IMR-90 (cell line): Measurements from ENCODE around the gene MORN5. TPM values are rescaled to one million over a fixed set of nuclear protein-coding genes. Genes with fewer than 3 reads are reported as not detected.

Experiments
- ATAC-seq: fragments of 200-7000 bp; cut with Tn5 transposase; 2 replicates; pipeline ENCODE4 v1.9.1; 2020; ENCODE audit warnings: low read depth, mild to moderate bottlenecking, moderate library complexity
- BruUV-seq: library from RNA; stranded (reverse); fragments of 400-500 nt; replicated peaks from 2 replicates; lab custom pipeline; 2021; lab: Mats Ljungman, UMichigan
- CTCF ChIA-PET: fragments of 300-600 bp; formaldehyde crosslinking; extraction: SDS; loops from one replicate; lab custom pipeline; 2021; ENCODE audit warnings: antibody characterized with exemption; lab: Yijun Ruan, JAX
- POLR2A ChIA-PET: fragments of 300-600 bp; sonication (Branson Sonifier 250); formaldehyde crosslinking; loops from one replicate; lab custom pipeline; 2022; ENCODE audit warnings: antibody characterized with exemption; ENCODE audit not compliant: unreplicated experiment; lab: Charles Lee
- DNase-seq: peaks from one replicate; pipeline ENCODE4 v3.0.0; 2013
- H2AFZ ChIP-seq: replicated peaks from 2 replicates; pipeline ENCODE3; 2013; ENCODE audit warnings: low read length, mild to moderate bottlenecking; ENCODE audit not compliant: poor library complexity
- H2AK5ac ChIP-seq: 2 replicates; pipeline ENCODE4 v1.6.1; 2013; ENCODE audit warnings: low read depth, low read length, inconsistent platforms
- H2AK9ac ChIP-seq: replicated peaks from 2 replicates; pipeline ENCODE3; 2013; ENCODE audit warnings: mild to moderate bottlenecking, low read depth, low read length, moderate library complexity; ENCODE audit not compliant: poor library complexity
- H2BK120ac ChIP-seq: 2 replicates; pipeline ENCODE4 v1.6.1; 2013; ENCODE audit warnings: low read depth, low read length, inconsistent platforms
- H2BK15ac ChIP-seq: 3 replicates; pipeline ENCODE4 v1.6.1; 2013; ENCODE audit warnings: low read depth, low read length, inconsistent platforms
- H2BK20ac ChIP-seq: 2 replicates; pipeline ENCODE4 v1.6.1; 2013; ENCODE audit warnings: low read depth, mild to moderate bottlenecking, inconsistent platforms, low read length, moderate library complexity
- H2BK5ac ChIP-seq: 2 replicates; pipeline ENCODE4 v1.6.1; 2013; ENCODE audit warnings: mild to moderate bottlenecking, low read depth, low read length, inconsistent platforms; ENCODE audit not compliant: poor library complexity, severe bottlenecking
- H3K14ac ChIP-seq: replicated peaks from 2 replicates; pipeline ENCODE4 v1.6.1; 2013; ENCODE audit warnings: low read depth, low read length, inconsistent platforms
- H3K18ac ChIP-seq: 2 replicates; pipeline ENCODE4 v1.6.1; 2013; ENCODE audit warnings: low read depth, low read length, control low read depth
- H3K23ac ChIP-seq: 2 replicates; pipeline ENCODE4 v1.6.1; 2013; ENCODE audit warnings: low read depth, low read length, inconsistent platforms
- H3K27ac ChIP-seq: 2 replicates; pipeline ENCODE4 v1.5.1; 2013; ENCODE audit warnings: mild to moderate bottlenecking, control low read depth, low read length; ENCODE audit not compliant: insufficient read depth
- H3K27me3 ChIP-seq: 2 replicates; pipeline ENCODE4 v1.6.1; 2013; ENCODE audit warnings: low read length; ENCODE audit not compliant: control insufficient read depth, insufficient read depth
- H3K36me3 ChIP-seq: 2 replicates; pipeline ENCODE4 v1.6.1; 2013; ENCODE audit warnings: low read length, mixed read lengths; ENCODE audit not compliant: control insufficient read depth, insufficient read depth
- H3K4ac ChIP-seq: 2 replicates; pipeline ENCODE4 v1.6.1; 2013; ENCODE audit warnings: low read depth, low read length, inconsistent platforms
- H3K4me1 ChIP-seq: 2 replicates; pipeline ENCODE4 v1.6.1; 2013; ENCODE audit warnings: low read length, mixed read lengths; ENCODE audit not compliant: control insufficient read depth, insufficient read depth
- H3K4me2 ChIP-seq: 2 replicates; pipeline ENCODE4 v1.6.1; 2013; ENCODE audit warnings: low read depth, mild to moderate bottlenecking, control low read depth, low read length, moderate library complexity
- H3K4me3 ChIP-seq: 2 replicates; pipeline ENCODE4 v1.5.1; 2013; ENCODE audit warnings: low read depth, mild to moderate bottlenecking, control low read depth, low read length, moderate library complexity; ENCODE audit not compliant: insufficient read depth
- H3K56ac ChIP-seq: 2 replicates; pipeline ENCODE4 v1.6.1; 2013; ENCODE audit warnings: low read length, inconsistent platforms; ENCODE audit not compliant: insufficient read depth; ENCODE audit errors: extremely low read depth
- H3K79me1 ChIP-seq, 2 experiments: 2 replicates each; pipeline ENCODE4 v1.6.1; 2013; ENCODE audit warnings: low read length in 2 of 2, inconsistent platforms in 1 of 2, low read depth in 1 of 2
- H3K9ac ChIP-seq: 2 replicates; pipeline ENCODE4 v1.6.1; 2013; ENCODE audit warnings: low read depth, low read length, control low read depth
- H3K9me1 ChIP-seq: 2 replicates; pipeline ENCODE4 v1.6.1; 2013; ENCODE audit warnings: low read length, inconsistent platforms; ENCODE audit not compliant: insufficient read depth
- H3K9me3 ChIP-seq: 2 replicates; pipeline ENCODE4 v1.6.1; 2013; ENCODE audit warnings: low read length; ENCODE audit not compliant: control insufficient read depth, insufficient read depth
- H4K20me1 ChIP-seq: 2 replicates; pipeline ENCODE4 v1.6.1; 2013; ENCODE audit warnings: low read length, inconsistent platforms; ENCODE audit not compliant: insufficient read depth
- H4K5ac ChIP-seq: 2 replicates; pipeline ENCODE4 v1.6.1; 2013; ENCODE audit warnings: mild to moderate bottlenecking, low read depth, low read length, control low read depth
- H4K8ac ChIP-seq, 2 experiments: 2 replicates each; pipeline ENCODE4 v1.6.1; 2013; ENCODE audit warnings: low read depth in 2 of 2, low read length in 2 of 2, control low read depth in 1 of 2, inconsistent platforms in 1 of 2
- H4K91ac ChIP-seq: 2 replicates; pipeline ENCODE4 v1.6.1; 2013; ENCODE audit warnings: low read depth, low read length, inconsistent platforms; ENCODE audit not compliant: insufficient read depth
- BHLHE40 ChIP-seq: fragments of 150-350 bp; IDR thresholded peaks from 2 replicates; pipeline ENCODE4 v1.6.1; 2016; ENCODE audit warnings: mild to moderate bottlenecking, low read depth, low read length
- CEBPB ChIP-seq: IDR thresholded peaks from 2 replicates; pipeline ENCODE4 v1.6.1; 2012; ENCODE audit warnings: low read depth, low read length, improper control_type of control experiment
- CHD1 ChIP-seq: IDR thresholded peaks from 2 replicates; pipeline ENCODE4 v1.6.1; 2012; ENCODE audit warnings: low read depth, low read length, improper control_type of control experiment
- CTCF ChIP-seq: conservative IDR thresholded peaks from 2 replicates; pipeline ENCODE4 v1.5.1; 2012; ENCODE audit warnings: mild to moderate bottlenecking, low read depth, low read length, improper control_type of control experiment
- ELK1 ChIP-seq: fragments of 150-350 bp; IDR thresholded peaks from 2 replicates; pipeline ENCODE4 v1.6.1; 2016; ENCODE audit warnings: low read depth, mild to moderate bottlenecking, low read length, moderate library complexity, borderline replicate concordance
- FOS ChIP-seq: fragments of 150-350 bp; IDR thresholded peaks from 2 replicates; pipeline ENCODE4 v1.6.1; 2016; ENCODE audit warnings: low read depth, low read length
- MAFK ChIP-seq: IDR thresholded peaks from 2 replicates; pipeline ENCODE4 v1.6.1; 2012; ENCODE audit warnings: low read depth, low read length, improper control_type of control experiment
- MAZ ChIP-seq: IDR thresholded peaks from 2 replicates; pipeline ENCODE4 v1.6.1; 2012; ENCODE audit warnings: low read depth, mild to moderate bottlenecking, low read length, improper control_type of control experiment, moderate library complexity, borderline replicate concordance
- MXI1 ChIP-seq: IDR thresholded peaks from 2 replicates; pipeline ENCODE4 v1.6.1; 2012; ENCODE audit warnings: low read depth, mild to moderate bottlenecking, low read length, moderate library complexity, borderline replicate concordance
- NFE2L2 ChIP-seq: fragments of 150-350 bp; IDR thresholded peaks from 2 replicates; pipeline ENCODE4 v1.6.1; 2016; ENCODE audit warnings: low read depth, mild to moderate bottlenecking, low read length
- POLR2A ChIP-seq: IDR thresholded peaks from 2 replicates; pipeline ENCODE4 v1.6.1; 2012; ENCODE audit warnings: mild to moderate bottlenecking, low read depth, low read length
- RCOR1 ChIP-seq: IDR thresholded peaks from 2 replicates; pipeline ENCODE4 v1.6.1; 2012; ENCODE audit warnings: mild to moderate bottlenecking, low read length, improper control_type of control experiment; ENCODE audit not compliant: insufficient replicate concordance
- RFX5 ChIP-seq: IDR thresholded peaks from 2 replicates; pipeline ENCODE4 v1.8.0; 2012; ENCODE audit warnings: low read depth, mild to moderate bottlenecking, low read length, moderate library complexity
- SMC3 ChIP-seq: fragments of 150-350 bp; IDR thresholded peaks from 2 replicates; pipeline ENCODE4 v1.6.1; 2016; ENCODE audit warnings: low read depth, mild to moderate bottlenecking, antibody characterized with exemption, low read length, moderate library complexity
- USF2 ChIP-seq: fragments of 150-350 bp; IDR thresholded peaks from 2 replicates; pipeline ENCODE4 v1.6.1; 2017; ENCODE audit warnings: mild to moderate bottlenecking, antibody characterized with exemption, low read length, low read depth
- WGBS, 2 experiments: methylation state at CpG; one replicate each; pipeline versions ENCODE4 v1.1.5 to v1.1.7; 2013; ENCODE audit warnings: missing lambda C conversion rate in 2 of 2; ENCODE audit not compliant: insufficient read length in 1 of 2; ENCODE audit errors: extremely low coverage in 2 of 2; 5-methylcytosine and 5-hydroxymethylcytosine counted together
- dilution Hi-C: fragments of 300-500 bp; cut with HindIII; formaldehyde crosslinking; loops from one replicate; pipeline ENCODE4 v1.14.3; 2018; ENCODE audit warnings: low sequenced_read_pairs; ENCODE audit not compliant: unreplicated experiment
- in situ Hi-C: fragments of 300-500 bp; cut with MboI; formaldehyde crosslinking; loops from 3 replicates; pipeline ENCODE4 v1.14.3; 2019; ENCODE audit warnings: low sequenced_read_pairs, inconsistent platforms, mixed read lengths
- intact Hi-C: fragments of 100-400 bp; cut with micrococcal nuclease; formaldehyde crosslinking; loops from 2 replicates; pipeline ENCODE4 v1.10.0; 2022
- polyA plus RNA-seq, 3 experiments: library from polyadenylated mRNA; depleted of rRNA; stranded (reverse); fragments of >200 nt; gene quantifications; 2 replicates each; pipeline ENCODE4 v1.2.3, GENCODE V29; 2012; ENCODE audit warnings: low replicate concordance in 1 of 3
- total RNA-seq: library from RNA; depleted of rRNA; stranded (reverse); fragments of >200 nt; gene quantifications from 2 replicates; pipeline ENCODE4 v1.2.3, GENCODE V29; 2012

The MORN5 gene
- total and polyA plus RNA-seq, 2 of the 4 experiments (the other 2 are of a cell fraction) = not detected

GRCh38 chr9:122138560-122139268 is 21.0 kb upstream of the MORN5 start:
- H4K20me1 ChIP-seq = no peaks in the 10 kb centered on the region
- H3K56ac ChIP-seq = no peak overlapping the region
- no peak overlapping the region for H2BK20ac ChIP-seq
- no peak overlapping the region for H2BK5ac ChIP-seq
- H2BK15ac ChIP-seq = no peak overlapping the region
- DNase-seq = peak; percentile 9
- no peak overlapping the region for H4K91ac ChIP-seq
- no peak overlapping the region for H3K23ac ChIP-seq
- peak; percentile 46; the same call in 1 of the 2 replicates for ATAC-seq
- TF ChIP-seq MAFK (no peak), CEBPB (no peak), NFE2L2 (no peak), RFX5 (no peak), FOS (no peak), MXI1 (no peak), CTCF (no peak), ELK1 (no peak), SMC3 (no peak), BHLHE40 (no peak), CHD1 (no peak), RCOR1 (no peak), MAZ (no peak), USF2 (no peak), POLR2A (no peak)
- ChIA-PET POLR2A (no interaction called here), CTCF (no interaction called here)
- no peak overlapping the region for H3K14ac ChIP-seq
- no peak overlapping the region for H2AK9ac ChIP-seq
- H2BK120ac ChIP-seq = no peak overlapping the region
- no peak overlapping the region for H3K27ac ChIP-seq
- intact Hi-C loops (loop anchor here (5.0 kb wide), 1 partner anchor 94 kb away; no protein-coding TSS in a partner anchor), in situ Hi-C loops (no loop called here), dilution Hi-C loops (no loop called here)
- H3K18ac ChIP-seq = no peak overlapping the region
- no peak overlapping the region for H3K4ac ChIP-seq
- H3K36me3 ChIP-seq = peaks cover 8% of the 10 kb centered on the region
- no peaks in the 10 kb centered on the region for H3K79me1 ChIP-seq
- H3K9me1 ChIP-seq = peaks cover 8% of the 10 kb centered on the region; the same call in 1 of the 2 replicates
- H2AFZ ChIP-seq = no peak overlapping the region
- H3K4me2 ChIP-seq = no peak overlapping the region
- H3K4me3 ChIP-seq = no peak overlapping the region
- no peak overlapping the region for H4K5ac ChIP-seq
- H3K27me3 ChIP-seq = no peaks in the 10 kb centered on the region
- peaks cover 8% of the 10 kb centered on the region for H3K4me1 ChIP-seq
- H4K8ac ChIP-seq = no peak overlapping the region
- no peak overlapping the region for H3K9ac ChIP-seq
- no peaks in the 10 kb centered on the region for H3K9me3 ChIP-seq
- 92% methylated on average over 6 of the region's 10 CpGs; no CpG with 5 or more reads in 1 of the 2 experiments for WGBS, 2 experiments
- H2AK5ac ChIP-seq = no peak overlapping the region
- BruUV-seq = no TSS peak
